K562 (cell line): ENCODE data around the gene TMEM143. TPM values are rescaled to one million over a fixed set of nuclear protein-coding genes. Genes with fewer than 3 reads are reported as not detected.

Experiments used
- ARNT ChIP-seq, 2 experiments: fragments of 450-650 bp; IDR thresholded peaks; 2 replicates each; pipeline ENCODE4 v1.6.1; 2016; ENCODE audit warnings: mild to moderate bottlenecking in 1 of 2
- BRD9 ChIP-seq: fragments of 450-650 bp; IDR thresholded peaks from 2 replicates; pipeline ENCODE4 v1.6.1; 2018; ENCODE audit warnings: low read depth; ENCODE audit not compliant: partially characterized antibody
- CCNT2 ChIP-seq: IDR thresholded peaks from 2 replicates; pipeline ENCODE4 v1.6.1; 2011; ENCODE audit warnings: borderline replicate concordance, low read depth, mild to moderate bottlenecking, moderate library complexity, mixed read lengths, low read length; ENCODE audit not compliant: insufficient read length; ENCODE audit errors: extremely low read depth
- CSDE1 ChIP-seq, 2 experiments: fragments of 450-650 bp; IDR thresholded peaks; 2 replicates each; pipeline ENCODE4 v1.6.1; 2016; ENCODE audit warnings: mild to moderate bottlenecking in 1 of 2
- CTCF ChIP-seq, 3 experiments: IDR thresholded peaks in 2 of 3; conservative IDR thresholded peaks in 1 of 3; 2 replicates each; pipeline ENCODE4 v1.5.1; 2011 to 2012; ENCODE audit warnings: low read length in 3 of 3, mild to moderate bottlenecking in 3 of 3, control low read depth in 2 of 3, improper control_type of control experiment in 1 of 3, inconsistent platforms in 1 of 3, low read depth in 1 of 3, mixed read lengths in 1 of 3, moderate library complexity in 1 of 3; ENCODE audit not compliant: insufficient read depth in 2 of 3
- EGR1 ChIP-seq: fragments of 450-650 bp; conservative IDR thresholded peaks from 2 replicates; pipeline ENCODE4 v1.6.1; 2017; ENCODE audit warnings: mild to moderate bottlenecking
- FOSL1 ChIP-seq: fragments of 200-800 bp; sonication (Bioruptor generic); conservative IDR thresholded peaks from 2 replicates; pipeline ENCODE4 v1.6.1; 2016; ENCODE audit warnings: missing genetic modification characterization, missing compliant biosample characterization
- HBP1 ChIP-seq: fragments of 450-650 bp; formaldehyde crosslinking; IDR thresholded peaks from 2 replicates; pipeline ENCODE4 v1.4.0; 2022; ENCODE audit warnings: missing genetic modification characterization
- MEF2D ChIP-seq: conservative IDR thresholded peaks from 2 replicates; pipeline ENCODE4 v1.6.1; 2016; ENCODE audit warnings: low read depth, missing genetic modification characterization, missing compliant biosample characterization
- NR2C1 ChIP-seq, 2 experiments: fragments of 450-650 bp; IDR thresholded peaks; 2 replicates each; pipeline ENCODE4 v1.6.1; 2017; ENCODE audit warnings: mild to moderate bottlenecking in 2 of 2, antibody characterized with exemption in 1 of 2, inconsistent platforms in 1 of 2, missing compliant biosample characterization in 1 of 2, missing genetic modification characterization in 1 of 2
- PCBP1 ChIP-seq: fragments of 200-400 bp; formaldehyde crosslinking; IDR thresholded peaks from 2 replicates; pipeline ENCODE4 v1.6.1; 2018; ENCODE audit warnings: mild to moderate bottlenecking, low read depth, low read length; ENCODE audit not compliant: poor library complexity, severe bottlenecking
- SIN3B ChIP-seq: fragments of 450-650 bp; IDR thresholded peaks from 2 replicates; pipeline ENCODE4 v1.6.1; 2017; ENCODE audit warnings: low read depth, mild to moderate bottlenecking, moderate library complexity
- SIRT6 ChIP-seq: IDR thresholded peaks from one replicate; pipeline ENCODE4 v1.6.1; 2012; ENCODE audit warnings: low read depth, mild to moderate bottlenecking, control low read depth, inconsistent platforms, low read length, moderate library complexity
- TCFL5 ChIP-seq: fragments of 250-450 bp; sonication (Bioruptor Pico); conservative IDR thresholded peaks from 2 replicates; pipeline ENCODE4 v1.6.1; 2021; ENCODE audit warnings: mild to moderate bottlenecking, moderate library complexity, matching md5 sums
- USF2 ChIP-seq: sonication (generic); formaldehyde crosslinking; IDR thresholded peaks from 2 replicates; pipeline ENCODE4 v1.5.0; 2020; ENCODE audit warnings: missing genetic modification reagents
- ZBTB9 ChIP-seq: fragments of 450-650 bp; formaldehyde crosslinking; IDR thresholded peaks from 2 replicates; pipeline ENCODE4 v1.4.0; 2020; ENCODE audit warnings: mild to moderate bottlenecking, moderate library complexity
- ZC3H8 ChIP-seq: fragments of 450-650 bp; IDR thresholded peaks from 2 replicates; pipeline ENCODE4 v1.6.1; 2017
- ZNF165 ChIP-seq: fragments of 250-450 bp; sonication (Bioruptor Pico); IDR thresholded peaks from 2 replicates; pipeline ENCODE4 v1.4.0; 2020; ENCODE audit warnings: borderline replicate concordance
- ZNF282 ChIP-seq: sonication (generic); formaldehyde crosslinking; IDR thresholded peaks from 2 replicates; pipeline ENCODE4 v1.8.1; 2023; ENCODE audit warnings: missing genetic modification reagents
- ZNF311 ChIP-seq: fragments of 250-450 bp; sonication (Bioruptor Pico); IDR thresholded peaks from 2 replicates; pipeline ENCODE4 v1.4.0; 2020; ENCODE audit warnings: mild to moderate bottlenecking, moderate library complexity
- ZNF347 ChIP-seq: fragments of 450-650 bp; formaldehyde crosslinking; IDR thresholded peaks from 2 replicates; pipeline ENCODE4 v1.4.0; 2020; ENCODE audit warnings: low read depth, mild to moderate bottlenecking, moderate library complexity
- polyA plus RNA-seq, 8 experiments: library from polyadenylated mRNA; depleted of rRNA in 4 of 8; stranded (reverse) in 5 of 8; unstranded in 3 of 8; fragments of >200 nt; fragmentation: Nextera tagmentation in 2 of 8; fragmentation: Illumina TruSeq in 1 of 8; extraction: Ambion mirVana in 2 of 8; extraction: Trizol in 1 of 8; gene quantifications; 2 replicates each; pipeline versions ENCODE4 v1.2.1 to v1.2.3, GENCODE V29; 2011 to 2014; ENCODE audit warnings: inconsistent platforms in 1 of 8, missing spikeins in 1 of 8
- total RNA-seq, 7 experiments: library from RNA; depleted of rRNA in 6 of 7; stranded (reverse); fragments of >200 nt in 6 of 7; fragmentation: Illumina TruSeq in 2 of 7; extraction: Trizol in 2 of 7; gene quantifications; 2 replicates each; pipeline versions ENCODE4 v1.2.1 to v1.2.3, GENCODE V29; 2011 to 2021; ENCODE audit warnings: low replicate concordance in 1 of 7

Gene TMEM143
- total and polyA plus RNA-seq, 9 of the 15 experiments (the other 6 are each of a cell fraction or from before 2014, with no cell fraction given), result 0.66 to 8.8 (median 4.3) TPM

- TF ChIP-seq SIN3B (no peak), ZC3H8 (no peak), BRD9 (peak; percentile 90), TCFL5 (no peak), ZBTB9 (CRISPR knock-in tag) (no peak), PCBP1 (peak; percentile 16), CTCF (IDR thresholded peaks at IDR 0.05 in 2 of 3, conservative IDR thresholded peaks at IDR 0.05 in 1 of 3; ENCODE audit: insufficient read depth in 2 of 3, low read depth in 1 of 3, low read length in 3 of 3) (peak; percentile 65 to 85 (median 68)), HBP1 (CRISPR knock-in tag) (no peak), ZNF311 (CRISPR knock-in tag) (no peak), USF2 (CRISPR knock-in tag) (no peak), ZNF282 (CRISPR knock-in tag) (no peak), SIRT6 (no peak), ZNF165 (CRISPR knock-in tag) (no peak), ZNF347 (CRISPR knock-in tag) (no peak), FOSL1 (peak; percentile 25; the same call in 1 of the 2 replicates), EGR1 (no peak), CCNT2 (no peak), ARNT (IDR thresholded peaks at IDR 0.05) (no peak), NR2C1 (IDR thresholded peaks at IDR 0.05) (no peak), NR2C1 (tag; IDR thresholded peaks at IDR 0.05) (peak; percentile 52), CSDE1 (IDR thresholded peaks at IDR 0.05) (no peak), MEF2D (no peak)
Observed at GRCh38 chr19:48390188-48391099, 26.7 kb upstream of the TMEM143 start (continued).
